PFSK-1 (cell line): ENCODE results near the gene KIF13A.

ENCODE experiments used
- FOXP2 ChIP-seq: optimal IDR thresholded peaks from 2 replicates; pipeline ENCODE3; 2011; ENCODE audit warnings: borderline replicate concordance, control low read depth, inconsistent platforms; ENCODE audit not compliant: insufficient read depth; ENCODE audit errors: extremely low read length, extremely low read depth
- POLR2AphosphoS5 ChIP-seq: IDR thresholded peaks from 2 replicates; pipeline ENCODE4 v1.6.1; 2012; ENCODE audit warnings: low read depth, mild to moderate bottlenecking, control low read depth, low read length, moderate library complexity
- TAF1 ChIP-seq: IDR thresholded peaks from 2 replicates; pipeline ENCODE4 v1.6.1; 2012; ENCODE audit warnings: low read length, control low read depth, borderline replicate concordance; ENCODE audit not compliant: insufficient read depth
- TF ChIP-seq, protein P1 (sequence below), 2 experiments: IDR thresholded peaks; 2 replicates each; pipeline versions ENCODE4 v1.6.1 to v1.8.0; 2011 to 2012; ENCODE audit warnings: low read depth in 2 of 2, low read length in 2 of 2, control low read depth in 1 of 2, inconsistent platforms in 1 of 2, mild to moderate bottlenecking in 1 of 2, moderate library complexity in 1 of 2; ENCODE audit not compliant: insufficient read depth in 1 of 2

DNA sequence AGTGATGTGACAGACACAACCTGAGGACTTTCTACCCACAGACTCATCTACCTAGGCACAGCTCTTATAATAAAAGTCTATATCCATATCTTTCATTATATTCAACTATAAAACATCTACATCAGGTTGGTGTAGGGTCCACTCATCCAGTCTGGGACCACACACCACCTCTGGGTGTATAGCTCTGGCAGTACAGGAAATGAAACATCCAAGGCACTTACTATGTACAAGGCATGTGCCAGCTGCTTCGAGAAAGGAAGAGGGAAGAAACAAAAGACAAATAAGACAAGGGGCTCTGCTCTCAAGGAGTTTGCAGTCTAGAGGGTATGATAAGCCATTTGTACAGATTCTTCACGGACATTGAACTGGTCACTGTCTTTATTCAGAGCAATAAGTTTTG is 18.6 kb downstream of the KIF13A start:
- TF ChIP-seq, protein P1, sequence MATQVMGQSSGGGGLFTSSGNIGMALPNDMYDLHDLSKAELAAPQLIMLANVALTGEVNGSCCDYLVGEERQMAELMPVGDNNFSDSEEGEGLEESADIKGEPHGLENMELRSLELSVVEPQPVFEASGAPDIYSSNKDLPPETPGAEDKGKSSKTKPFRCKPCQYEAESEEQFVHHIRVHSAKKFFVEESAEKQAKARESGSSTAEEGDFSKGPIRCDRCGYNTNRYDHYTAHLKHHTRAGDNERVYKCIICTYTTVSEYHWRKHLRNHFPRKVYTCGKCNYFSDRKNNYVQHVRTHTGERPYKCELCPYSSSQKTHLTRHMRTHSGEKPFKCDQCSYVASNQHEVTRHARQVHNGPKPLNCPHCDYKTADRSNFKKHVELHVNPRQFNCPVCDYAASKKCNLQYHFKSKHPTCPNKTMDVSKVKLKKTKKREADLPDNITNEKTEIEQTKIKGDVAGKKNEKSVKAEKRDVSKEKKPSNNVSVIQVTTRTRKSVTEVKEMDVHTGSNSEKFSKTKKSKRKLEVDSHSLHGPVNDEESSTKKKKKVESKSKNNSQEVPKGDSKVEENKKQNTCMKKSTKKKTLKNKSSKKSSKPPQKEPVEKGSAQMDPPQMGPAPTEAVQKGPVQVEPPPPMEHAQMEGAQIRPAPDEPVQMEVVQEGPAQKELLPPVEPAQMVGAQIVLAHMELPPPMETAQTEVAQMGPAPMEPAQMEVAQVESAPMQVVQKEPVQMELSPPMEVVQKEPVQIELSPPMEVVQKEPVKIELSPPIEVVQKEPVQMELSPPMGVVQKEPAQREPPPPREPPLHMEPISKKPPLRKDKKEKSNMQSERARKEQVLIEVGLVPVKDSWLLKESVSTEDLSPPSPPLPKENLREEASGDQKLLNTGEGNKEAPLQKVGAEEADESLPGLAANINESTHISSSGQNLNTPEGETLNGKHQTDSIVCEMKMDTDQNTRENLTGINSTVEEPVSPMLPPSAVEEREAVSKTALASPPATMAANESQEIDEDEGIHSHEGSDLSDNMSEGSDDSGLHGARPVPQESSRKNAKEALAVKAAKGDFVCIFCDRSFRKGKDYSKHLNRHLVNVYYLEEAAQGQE (IDR thresholded peaks at IDR 0.05; ENCODE audit: insufficient read depth in 1 of 2, low read depth in 2 of 2, low read length in 2 of 2) = no peak
- TF ChIP-seq POLR2AphosphoS5 (no peak), FOXP2 (no peak), TAF1 (no peak)
